Activated CD8-positive, alpha-beta T cell treated with anti-CD3 and anti-CD28 coated beads, Interleukin-2, amount 10 ng/mL, durations not matched to agents 7 days and 5 days (primary cell): ENCODE results near the gene COL4A3. TPM values are rescaled to one million over a fixed set of nuclear protein-coding genes. Genes with fewer than 3 reads are reported as not detected.

Source experiments
- ATAC-seq: fragments of 150-1000 bp; cut with Tn5 transposase; one replicate; pipeline ENCODE4 v1.10.0; 2021; ENCODE audit warnings: moderate library complexity
- CTCF ChIA-PET: fragments of 350-600 bp; sonication (Branson Sonifier 250); formaldehyde crosslinking; loops from one replicate; lab custom pipeline; 2021; ENCODE audit warnings: antibody characterized with exemption; lab: Charles Lee
- POLR2A ChIA-PET: fragments of 350-600 bp; sonication (Branson Sonifier 250); formaldehyde crosslinking; loops from one replicate; lab custom pipeline; 2021; ENCODE audit warnings: antibody characterized with exemption; lab: Charles Lee
- DNase-seq: peaks from one replicate; pipeline ENCODE4 v3.0.0-alpha.2; 2020
- H3K27ac Mint-ChIP-seq: one replicate; pipeline ENCODE4 v1.8.0; 2021; ENCODE audit warnings: mild to moderate bottlenecking, mixed read lengths
- H3K27me3 Mint-ChIP-seq: one replicate; pipeline ENCODE4 v1.8.0; 2021; ENCODE audit warnings: low read depth, mixed read lengths
- H3K36me3 Mint-ChIP-seq: one replicate; pipeline ENCODE4 v1.8.0; 2021; ENCODE audit warnings: low read depth, mixed read lengths
- H3K4me1 Mint-ChIP-seq: one replicate; pipeline ENCODE4 v1.8.0; 2021; ENCODE audit warnings: low read depth, mixed read lengths
- H3K4me3 Mint-ChIP-seq: one replicate; pipeline ENCODE4 v1.8.0; 2021; ENCODE audit warnings: mild to moderate bottlenecking, mixed read lengths
- H3K9me3 Mint-ChIP-seq: one replicate; pipeline ENCODE4 v1.8.0; 2022; ENCODE audit warnings: mixed read lengths; ENCODE audit not compliant: insufficient read depth
- total RNA-seq, 2 experiments: library from RNA; stranded (reverse); gene quantifications; one replicate each; pipeline ENCODE4 v1.2.3, GENCODE V29; 2021

The COL4A3 gene
- total RNA-seq, 2 experiments from 2014 or later: not detected

DNA sequence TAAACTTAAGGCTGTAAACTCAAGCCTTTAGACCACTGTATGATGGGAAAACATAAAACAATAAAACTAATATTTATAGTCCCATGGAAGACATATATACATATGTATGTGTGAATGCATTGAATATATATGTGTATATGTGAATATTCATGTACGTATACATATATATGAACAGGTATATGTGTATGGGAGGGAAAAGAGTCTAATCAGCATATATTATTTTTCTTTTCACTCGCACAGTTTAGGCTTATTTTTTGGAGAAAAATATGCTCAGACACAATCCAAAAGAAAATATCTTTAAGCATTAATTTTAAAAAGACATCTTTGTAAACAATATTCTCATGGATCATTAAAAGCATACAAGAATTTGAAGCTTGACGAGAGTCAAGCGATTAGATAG, 23.1 kb upstream of the COL4A3 start:
- ChIA-PET POLR2A (no interaction called here), CTCF (interaction anchor here (1.1 kb wide), 1 partner anchor 97 kb away, joined by 3 read pairs; no protein-coding TSS in a partner anchor)
- no peak overlapping the region for H3K27ac Mint-ChIP-seq
- ATAC-seq (no peak), DNase-seq (no peak)
- no peaks in the 10 kb centered on the region for H3K9me3 Mint-ChIP-seq
- no peak overlapping the region for H3K4me3 Mint-ChIP-seq
- no peaks in the 10 kb centered on the region for H3K4me1 Mint-ChIP-seq
- H3K36me3 Mint-ChIP-seq: no peaks in the 10 kb centered on the region
- peaks cover 10% of the 10 kb centered on the region for H3K27me3 Mint-ChIP-seq

- no peaks in the 10 kb centered on the region for H3K36me3 Mint-ChIP-seq
- POLR2A ChIA-PET: no interaction called here
- H3K4me1 Mint-ChIP-seq: no peaks in the 10 kb centered on the region
- H3K9me3 Mint-ChIP-seq: no peaks in the 10 kb centered on the region
- no peak for DNase-seq
- H3K27ac Mint-ChIP-seq: no peak overlapping the region
- CTCF ChIA-PET: interaction anchor here (0.9 kb wide), 1 partner anchor 622 kb away, joined by 3 read pairs; no protein-coding TSS in a partner anchor
- peaks cover 11% of the 10 kb centered on the region for H3K27me3 Mint-ChIP-seq
- no peak overlapping the region for H3K4me3 Mint-ChIP-seq
- no peak for ATAC-seq
Observed at GRCh38 chr2:227143895-227144294, 20.5 kb upstream of the COL4A3 start.

DNA sequence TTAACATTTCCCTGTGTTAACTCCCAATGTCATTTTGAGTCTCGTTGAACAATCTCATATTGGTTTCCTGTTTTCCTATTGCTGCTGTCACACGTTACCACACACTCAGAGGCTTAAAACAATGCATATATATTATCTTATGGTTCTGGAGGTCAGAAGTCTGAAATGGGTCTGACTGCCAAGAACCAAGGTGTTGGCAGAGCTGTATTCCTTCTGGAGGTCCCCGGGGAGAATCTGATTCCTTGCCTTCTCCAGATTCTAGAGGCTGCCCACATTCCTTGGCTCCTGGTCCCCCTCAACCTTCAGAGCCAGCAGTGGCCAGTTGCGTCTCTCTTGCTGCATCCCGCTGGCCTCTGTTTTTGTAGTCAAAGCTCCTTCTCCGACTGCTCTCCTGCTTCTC, 18.0 kb upstream of the COL4A3 start:
- ChIA-PET CTCF (no interaction called here), POLR2A (no interaction called here)
- no peaks in the 10 kb centered on the region for H3K36me3 Mint-ChIP-seq

GRCh38 chr2:227147023-227147422, 17.4 kb upstream of the COL4A3 start:
- H3K9me3 Mint-ChIP-seq: no peaks in the 10 kb centered on the region
- H3K4me1 Mint-ChIP-seq: no peaks in the 10 kb centered on the region
- H3K27me3 Mint-ChIP-seq: peaks cover 9% of the 10 kb centered on the region
- no peaks in the 10 kb centered on the region for H3K36me3 Mint-ChIP-seq
- no peak overlapping the region for H3K4me3 Mint-ChIP-seq
- no peak overlapping the region for H3K27ac Mint-ChIP-seq
- DNase-seq (no peak), ATAC-seq (no peak)
- ChIA-PET POLR2A (no interaction called here), CTCF (no interaction called here)

More for the DNA sequence above, 18.0 kb upstream of the COL4A3 start:
- H3K4me3 Mint-ChIP-seq: no peak overlapping the region
- ATAC-seq (no peak), DNase-seq (no peak)
- H3K4me1 Mint-ChIP-seq: no peaks in the 10 kb centered on the region
- no peaks in the 10 kb centered on the region for H3K9me3 Mint-ChIP-seq
- H3K27ac Mint-ChIP-seq: no peak overlapping the region
- peaks cover 11% of the 10 kb centered on the region for H3K27me3 Mint-ChIP-seq

GRCh38 chr2:227148106-227148505, 16.3 kb upstream of the COL4A3 start:
- H3K36me3 Mint-ChIP-seq: no peaks in the 10 kb centered on the region
- ATAC-seq (no peak), DNase-seq (no peak)
- ChIA-PET CTCF (no interaction called here), POLR2A (no interaction called here)
- peaks cover 9% of the 10 kb centered on the region for H3K27me3 Mint-ChIP-seq
- no peak overlapping the region for H3K27ac Mint-ChIP-seq
- H3K4me3 Mint-ChIP-seq: no peak overlapping the region
- H3K4me1 Mint-ChIP-seq: no peaks in the 10 kb centered on the region
- H3K9me3 Mint-ChIP-seq: no peaks in the 10 kb centered on the region

GRCh38 chr2:227150222-227150936, 14.0 kb upstream of the COL4A3 start:
- Mint-ChIP-seq H3K36me3 (no peaks in the 10 kb centered on the region), H3K4me3 (no peak overlapping the region), H3K27ac (no peak overlapping the region), H3K9me3 (no peaks in the 10 kb centered on the region), H3K4me1 (no peaks in the 10 kb centered on the region), H3K27me3 (peaks cover 9% of the 10 kb centered on the region)
- DNase-seq (no peak), ATAC-seq (no peak)
- ChIA-PET POLR2A (no interaction called here), CTCF (no interaction called here)

DNA sequence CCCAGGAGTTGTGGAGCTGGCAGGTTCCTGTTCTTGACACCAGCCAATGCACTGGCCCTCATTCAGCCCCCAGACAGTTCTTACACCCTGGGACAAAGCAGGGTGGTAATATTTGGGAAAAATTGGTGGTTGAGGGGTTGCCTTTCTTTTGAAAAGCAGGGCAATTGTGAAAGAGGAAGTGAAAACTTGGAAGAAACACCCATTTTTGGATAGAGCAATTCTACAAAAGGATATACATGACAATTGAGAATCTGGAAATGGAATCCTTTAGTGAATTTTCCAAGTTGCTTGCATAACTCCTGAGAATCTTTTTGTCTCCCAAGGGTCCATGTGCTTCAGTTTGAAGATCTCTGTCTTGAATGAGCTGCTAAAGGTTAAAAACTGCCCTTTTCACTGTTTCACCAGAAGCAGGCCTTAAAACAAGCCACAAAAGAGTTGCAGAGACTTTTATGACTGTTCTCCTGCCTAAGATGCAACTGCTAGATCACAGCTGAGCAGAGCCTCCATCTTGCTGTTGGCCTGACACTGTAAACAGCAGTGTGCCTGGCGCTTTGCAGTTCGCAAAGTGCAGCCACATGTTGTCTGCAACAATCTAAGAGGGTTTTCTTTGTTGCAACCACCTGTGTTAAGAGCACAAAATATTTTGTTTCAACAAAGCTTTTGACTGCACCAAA, 12.2 kb upstream of the COL4A3 start:
- CTCF ChIA-PET: no interaction called here
- H3K4me3 Mint-ChIP-seq: no peak overlapping the region
- no peaks in the 10 kb centered on the region for H3K36me3 Mint-ChIP-seq
- H3K27me3 Mint-ChIP-seq: peaks cover 8% of the 10 kb centered on the region
- no peak overlapping the region for H3K27ac Mint-ChIP-seq
- H3K4me1 Mint-ChIP-seq: no peaks in the 10 kb centered on the region
- no peak for DNase-seq
- POLR2A ChIA-PET: no interaction called here
- no peak for ATAC-seq
- no peaks in the 10 kb centered on the region for H3K9me3 Mint-ChIP-seq

- Mint-ChIP-seq H3K4me1 (no peaks in the 10 kb centered on the region), H3K27ac (no peak overlapping the region), H3K9me3 (no peaks in the 10 kb centered on the region), H3K27me3 (peaks cover 12% of the 10 kb centered on the region), H3K4me3 (no peak overlapping the region), H3K36me3 (no peaks in the 10 kb centered on the region)
- ChIA-PET POLR2A (no interaction called here), CTCF (no interaction called here)
- DNase-seq (no peak), ATAC-seq (no peak)
Observed at GRCh38 chr2:227153307-227153706, 11.1 kb upstream of the COL4A3 start.

DNA sequence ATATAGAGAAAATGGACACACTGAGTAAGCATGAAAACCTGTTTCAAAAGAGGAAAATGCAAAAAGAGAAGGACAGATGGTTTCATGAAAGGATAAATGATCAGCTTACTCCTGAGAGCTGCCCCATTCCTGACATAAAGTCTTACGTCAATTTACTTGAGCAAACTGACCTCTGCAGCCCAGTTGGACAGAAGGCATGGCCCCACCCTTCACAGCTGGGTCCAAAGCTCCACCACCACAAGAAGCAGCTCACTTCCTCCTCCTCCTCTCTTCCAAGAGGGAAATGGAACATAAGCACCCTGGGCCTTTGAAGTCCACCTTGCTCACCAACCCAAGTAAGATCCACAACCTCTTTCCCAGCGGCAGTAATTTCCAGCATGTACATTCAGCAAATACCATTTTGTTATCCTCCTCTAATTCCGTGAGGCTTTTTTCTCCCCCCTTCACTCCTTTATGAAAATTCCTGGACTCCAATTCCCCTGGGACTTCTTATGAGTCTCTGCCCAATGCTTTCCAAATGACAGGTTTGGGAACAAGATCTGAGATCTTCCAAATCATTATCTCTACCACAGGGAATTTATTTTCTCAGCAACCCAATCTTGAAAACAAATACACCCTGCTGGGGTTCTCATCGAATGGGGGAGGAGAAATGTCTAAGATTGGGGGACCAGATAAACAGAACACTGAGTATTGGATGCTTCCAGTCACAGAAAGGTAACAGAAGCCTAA, 10.5 kb upstream of the COL4A3 start:
- no peak overlapping the region for H3K27ac Mint-ChIP-seq
- peaks cover 12% of the 10 kb centered on the region for H3K27me3 Mint-ChIP-seq
- no peaks in the 10 kb centered on the region for H3K9me3 Mint-ChIP-seq
- no peak overlapping the region for H3K4me3 Mint-ChIP-seq
- no peak for DNase-seq
- no peaks in the 10 kb centered on the region for H3K4me1 Mint-ChIP-seq
- ChIA-PET POLR2A (no interaction called here), CTCF (no interaction called here)
- ATAC-seq: no peak
- no peaks in the 10 kb centered on the region for H3K36me3 Mint-ChIP-seq

DNA sequence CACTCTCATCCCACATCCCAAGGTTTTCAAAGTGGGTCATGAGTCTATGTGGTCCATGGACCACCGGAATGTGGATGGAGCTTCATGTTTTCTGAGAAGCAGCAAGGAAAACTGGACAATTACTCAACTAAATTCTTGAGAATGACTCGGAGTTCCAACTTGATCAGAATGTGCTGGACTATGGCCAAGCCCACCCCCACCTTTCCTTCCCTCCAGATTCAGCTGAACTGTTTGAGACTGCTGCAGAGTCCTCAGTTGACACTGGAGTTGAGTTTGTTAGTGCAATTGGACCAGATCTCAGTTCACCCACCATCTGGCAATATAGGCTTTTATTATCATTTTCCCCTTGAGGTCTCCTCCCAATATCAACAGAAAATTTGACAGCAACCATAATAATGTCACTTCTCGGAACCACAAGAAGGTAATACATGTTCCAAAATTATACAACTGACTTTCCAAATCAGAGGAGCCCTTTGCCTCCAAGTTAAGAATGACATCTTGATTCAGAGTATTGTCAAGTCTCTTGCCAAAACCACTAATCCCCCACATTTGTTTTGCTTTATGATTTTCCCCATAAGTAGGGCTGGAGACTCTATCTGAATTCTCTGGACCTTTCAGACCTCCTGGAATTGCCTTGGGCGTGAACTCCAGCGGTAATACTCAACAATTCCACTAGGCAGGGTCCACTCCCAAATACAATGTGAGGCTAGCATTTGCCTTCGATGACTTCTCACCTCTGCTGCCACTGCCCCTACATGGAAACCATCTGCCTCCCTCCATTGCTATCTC, 9.2 kb upstream of the COL4A3 start:
- ATAC-seq: no peak
- no peaks in the 10 kb centered on the region for H3K9me3 Mint-ChIP-seq
- no peak overlapping the region for H3K27ac Mint-ChIP-seq
- ChIA-PET POLR2A (no interaction called here), CTCF (no interaction called here)
- DNase-seq: no peak
- no peaks in the 10 kb centered on the region for H3K4me1 Mint-ChIP-seq
- peaks cover 23% of the 10 kb centered on the region for H3K27me3 Mint-ChIP-seq
- no peak overlapping the region for H3K4me3 Mint-ChIP-seq
- no peaks in the 10 kb centered on the region for H3K36me3 Mint-ChIP-seq

- POLR2A ChIA-PET: no interaction called here
- Mint-ChIP-seq H3K9me3 (no peaks in the 10 kb centered on the region), H3K4me1 (peaks cover 7% of the 10 kb centered on the region), H3K4me3 (no peak overlapping the region), H3K27ac (no peak overlapping the region), H3K27me3 (peaks cover 60% of the 10 kb centered on the region), H3K36me3 (no peaks in the 10 kb centered on the region)
- ATAC-seq (no peak), DNase-seq (no peak)
- CTCF ChIA-PET: no interaction called here
Observed at GRCh38 chr2:227160164-227160563, 4.3 kb upstream of the COL4A3 start.
